Brain microvascular endothelial cell (primary cell): Measurements from ENCODE around the gene EEF2.
"Not testable (repeated sequence)": the region's sequence is repeated elsewhere in the genome, so short reads cannot be mapped to it uniquely, and the experiment has no call there.

Experiments
- DNase-seq: peaks from one replicate; pipeline ENCODE4 v3.0.0-alpha.2; 2020
- H3K27ac ChIP-seq: fragments of 250-450 bp; sonication (Bioruptor Pico); 2 replicates; pipeline ENCODE4 v1.5.1; 2020; ENCODE audit warnings: mild to moderate bottlenecking, moderate library complexity
- H3K27me3 ChIP-seq: fragments of 250-450 bp; sonication (Bioruptor Pico); replicated peaks from 2 replicates; pipeline ENCODE4 v1.5.1; 2020; ENCODE audit warnings: mild to moderate bottlenecking
- H3K36me3 ChIP-seq: fragments of 250-450 bp; sonication (Bioruptor Pico); replicated peaks from 2 replicates; pipeline ENCODE4 v1.5.1; 2020; ENCODE audit warnings: mild to moderate bottlenecking
- H3K4me3 ChIP-seq: 2 replicates; pipeline ENCODE4 v1.5.1; 2011; ENCODE audit warnings: low read depth, mild to moderate bottlenecking, control low read depth, low read length, moderate library complexity
- in situ Hi-C: cut with HindIII; loops from 2 replicates; pipeline ENCODE4 v1.10.0; 2017; ENCODE audit warnings: low sequenced_read_pairs, low pct_ligation_motif_present
- TF ChIP-seq, protein P1 (sequence below): IDR thresholded peaks from 2 replicates; pipeline ENCODE4 v1.5.1; 2011; ENCODE audit warnings: low read depth, mild to moderate bottlenecking, moderate library complexity, low read length, control low read depth, inconsistent platforms; ENCODE audit errors: missing control alignments

Gene EEF2

GRCh38 chr19:3945838-3946237 lies 39.4 kb downstream of the EEF2 start:
- no peak for DNase-seq

DNA sequence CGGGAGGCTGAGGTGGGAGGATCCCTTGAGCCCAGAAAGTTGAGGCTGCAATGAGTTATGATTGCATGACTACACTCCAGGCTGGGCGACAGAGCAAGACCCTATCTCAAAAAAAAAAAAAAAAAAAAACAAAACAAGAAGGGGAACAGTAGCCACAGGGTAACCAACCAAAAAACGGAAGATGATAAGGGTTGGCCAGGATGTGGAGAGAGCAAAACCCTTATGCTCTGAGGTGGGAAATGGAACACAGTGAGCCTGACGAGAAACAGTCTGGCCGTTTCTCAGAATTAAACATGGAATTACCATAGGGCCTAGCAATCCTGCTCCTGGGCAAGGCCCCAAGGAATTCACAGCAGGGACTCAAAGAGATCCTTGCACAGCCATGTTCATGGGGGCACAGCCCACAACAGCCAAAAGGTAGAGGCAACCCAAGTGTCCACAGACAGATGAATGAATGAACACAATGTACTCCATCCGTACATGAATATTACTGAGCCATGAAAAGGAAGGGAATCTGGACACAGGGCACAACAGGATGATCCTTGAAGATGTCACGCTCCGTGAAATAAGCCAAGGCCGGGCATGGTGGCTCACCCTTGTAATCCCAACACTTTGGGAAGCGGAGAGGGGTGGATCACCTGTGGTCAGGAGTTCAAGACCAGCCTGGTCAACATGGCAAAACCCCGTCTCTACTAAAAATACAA lies 41.1 kb downstream of the EEF2 start:
- TF ChIP-seq, protein P1, sequence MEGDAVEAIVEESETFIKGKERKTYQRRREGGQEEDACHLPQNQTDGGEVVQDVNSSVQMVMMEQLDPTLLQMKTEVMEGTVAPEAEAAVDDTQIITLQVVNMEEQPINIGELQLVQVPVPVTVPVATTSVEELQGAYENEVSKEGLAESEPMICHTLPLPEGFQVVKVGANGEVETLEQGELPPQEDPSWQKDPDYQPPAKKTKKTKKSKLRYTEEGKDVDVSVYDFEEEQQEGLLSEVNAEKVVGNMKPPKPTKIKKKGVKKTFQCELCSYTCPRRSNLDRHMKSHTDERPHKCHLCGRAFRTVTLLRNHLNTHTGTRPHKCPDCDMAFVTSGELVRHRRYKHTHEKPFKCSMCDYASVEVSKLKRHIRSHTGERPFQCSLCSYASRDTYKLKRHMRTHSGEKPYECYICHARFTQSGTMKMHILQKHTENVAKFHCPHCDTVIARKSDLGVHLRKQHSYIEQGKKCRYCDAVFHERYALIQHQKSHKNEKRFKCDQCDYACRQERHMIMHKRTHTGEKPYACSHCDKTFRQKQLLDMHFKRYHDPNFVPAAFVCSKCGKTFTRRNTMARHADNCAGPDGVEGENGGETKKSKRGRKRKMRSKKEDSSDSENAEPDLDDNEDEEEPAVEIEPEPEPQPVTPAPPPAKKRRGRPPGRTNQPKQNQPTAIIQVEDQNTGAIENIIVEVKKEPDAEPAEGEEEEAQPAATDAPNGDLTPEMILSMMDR = no peak
- in situ Hi-C loops = no loop called here
- no peaks in the 10 kb centered on the region for H3K27me3 ChIP-seq
- H3K4me3 ChIP-seq = no peak overlapping the region
- no peaks in the 10 kb centered on the region for H3K36me3 ChIP-seq
- no peak for DNase-seq
- H3K27ac ChIP-seq = no peak overlapping the region

More at GRCh38 chr19:3945838-3946237, 39.4 kb downstream of the EEF2 start:
- Histone ChIP-seq H3K27me3 (no peaks in the 10 kb centered on the region), H3K27ac (no peak overlapping the region), H3K4me3 (no peak overlapping the region), H3K36me3 (no peaks in the 10 kb centered on the region)
- in situ Hi-C loops = no loop called here
- TF ChIP-seq, protein P1 = no peak

GRCh38 chr19:3942790-3943409 lies 42.4 kb downstream of the EEF2 start:
- no peaks in the 10 kb centered on the region for H3K27me3 ChIP-seq
- no peak for DNase-seq
- no peak overlapping the region for H3K4me3 ChIP-seq
- TF ChIP-seq, protein P1 = no peak
- in situ Hi-C loops = no loop called here
- no peak overlapping the region for H3K27ac ChIP-seq
- H3K36me3 ChIP-seq = no peaks in the 10 kb centered on the region

- in situ Hi-C loops, DNase-seq: not testable (repeated sequence)
Measured at GRCh38 chr19:3938300-3938950, 46.8 kb downstream of the EEF2 start.

DNA sequence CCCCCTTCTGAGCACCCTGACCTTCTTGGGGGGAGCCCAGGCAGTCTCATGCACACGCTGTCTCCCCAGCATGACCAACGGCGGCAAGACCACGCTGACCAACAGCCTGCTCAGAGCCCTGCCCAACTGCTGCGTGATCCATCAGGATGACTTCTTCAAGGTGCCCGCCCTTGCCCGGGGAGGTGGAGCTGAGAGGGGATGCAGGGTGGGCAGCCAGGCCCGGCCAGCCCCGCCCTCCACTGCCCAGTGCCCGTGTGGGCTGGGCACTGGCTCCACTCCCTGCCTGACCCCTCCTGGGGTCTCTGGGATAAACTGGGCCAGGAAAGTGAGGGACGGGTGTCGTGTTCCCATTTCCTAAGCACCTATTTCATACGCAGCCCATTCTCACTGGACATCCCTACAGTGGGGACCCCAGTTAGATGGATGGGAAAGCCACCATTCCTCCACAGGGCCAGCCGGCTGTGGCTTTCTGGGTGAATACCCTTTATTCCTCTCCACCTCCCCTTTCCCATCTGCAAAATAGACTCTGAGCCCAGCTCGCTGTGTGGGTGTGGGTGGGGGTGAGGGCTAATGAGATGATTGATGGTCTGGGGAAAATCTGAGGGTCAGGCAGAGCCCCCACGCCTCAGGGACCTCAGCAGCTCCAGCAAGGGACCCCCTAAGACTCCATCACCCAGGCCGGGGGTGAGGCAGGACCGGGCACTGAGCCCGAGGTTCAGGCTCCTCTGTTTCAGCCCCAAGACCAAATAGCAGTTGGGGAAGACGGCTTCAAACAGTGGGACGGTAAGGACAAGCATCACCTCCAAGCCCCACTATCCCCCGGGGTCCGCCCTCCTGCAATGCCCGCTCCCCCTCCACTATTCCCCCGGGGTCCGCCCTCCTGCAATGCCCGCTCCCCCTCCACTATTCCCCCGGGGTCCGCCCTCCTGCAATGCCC lies 48.5 kb downstream of the EEF2 start:
- Histone ChIP-seq H3K4me3 (no peak overlapping the region), H3K27me3 (peaks cover 12% of the 10 kb centered on the region), H3K27ac (no peak overlapping the region), H3K36me3 (no peaks in the 10 kb centered on the region)
- in situ Hi-C loops = no loop called here
- no peak for DNase-seq
- TF ChIP-seq, protein P1 = no peak

More at GRCh38 chr19:3938300-3938950, 46.8 kb downstream of the EEF2 start:
- H3K27me3 ChIP-seq, H3K27ac ChIP-seq, H3K4me3 ChIP-seq, H3K36me3 ChIP-seq: not testable (repeated sequence)
